ENCODE data around the gene LDOC1. TPM values are rescaled to one million over a fixed set of nuclear protein-coding genes. Genes with fewer than 3 reads are reported as not detected.
A peak's percentile ranks its signal among the peaks of the same experiment; 100 is the strongest.

Gene LDOC1
- total RNA-seq (3.6 and 11.9 TPM in 2 replicates), polyA plus RNA-seq (11.5 and 21.2 TPM in 2 replicates), polyA minus RNA-seq (ENCODE audit: low replicate concordance) (68.7 and 80.6 TPM in 2 replicates)
- 67.5 and 108 TPM in 2 replicates for polyA plus RNA-seq (2012)

DNA sequence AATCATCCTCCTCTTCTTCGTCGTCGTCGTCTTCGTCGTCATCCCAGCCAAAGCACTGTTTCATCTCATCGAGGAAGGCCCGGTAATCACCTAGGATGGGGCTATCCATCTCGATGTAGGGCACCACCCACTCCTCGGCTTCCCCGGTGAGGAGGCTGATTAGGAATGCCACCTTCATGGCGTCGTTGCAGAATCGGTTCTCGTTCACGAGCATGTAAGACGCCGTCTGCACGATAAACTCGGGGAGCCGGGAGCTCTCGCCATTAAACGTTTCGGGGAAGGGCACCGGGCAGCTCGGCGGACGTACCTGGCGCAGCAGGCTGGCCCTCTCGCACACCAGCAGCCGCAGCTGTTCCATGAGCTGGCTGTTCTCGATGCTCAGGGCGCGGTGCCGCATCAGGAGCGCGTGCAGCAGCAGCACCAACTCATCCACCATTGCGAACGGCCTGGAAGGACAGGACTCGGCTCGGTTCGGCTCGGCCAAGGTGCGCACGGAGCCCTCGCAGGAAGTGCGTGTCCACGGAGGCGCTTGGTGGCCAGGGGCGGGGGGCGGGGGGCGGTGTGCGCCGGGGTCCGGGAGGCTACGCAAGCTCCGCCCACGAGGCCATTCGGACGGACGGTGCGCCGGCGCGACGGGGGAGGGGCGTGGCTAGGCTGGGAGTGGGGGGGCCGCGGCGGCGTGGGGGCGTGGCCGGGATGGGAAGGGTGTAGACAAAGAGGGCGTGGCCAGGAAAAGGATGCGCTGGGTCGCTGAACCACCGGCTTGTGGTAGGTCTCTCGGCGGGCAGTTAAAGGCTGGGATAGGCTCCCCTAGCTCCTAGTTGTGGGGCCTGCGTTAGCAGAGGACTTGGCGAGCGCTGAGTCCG is at the start of gene LDOC1:
TSS of gene LDOC1 (minus strand) at position 544 of the 866 bp plus-strand sequence. CDS start at position 436, 108 bp downstream.
- H3K27ac ChIP-seq (ENCODE audit: insufficient read depth, low read length): peak within 1 kb of the TSS; percentile 47

DNA sequence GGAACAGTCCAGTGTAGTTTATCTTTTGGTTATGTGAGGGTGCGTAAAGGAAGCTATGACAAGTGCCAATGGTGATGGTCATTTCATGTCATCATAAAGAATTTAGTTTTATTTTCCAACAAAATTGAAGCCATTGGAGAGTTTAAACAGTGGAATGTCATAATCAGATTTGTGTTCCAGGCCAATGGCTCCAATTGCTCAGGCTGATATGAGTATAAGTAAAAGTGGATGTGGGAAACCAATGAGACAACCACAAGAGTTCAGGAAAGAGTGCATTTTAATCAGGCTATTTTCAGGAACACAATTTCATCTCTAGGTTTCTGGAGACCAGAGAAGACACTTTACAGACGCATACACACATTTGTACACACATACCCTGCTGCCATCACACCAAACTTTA is 44.7 kb upstream of the LDOC1 start:
- Histone ChIP-seq H3K4me3 (replicated peaks in 1 of 4; ENCODE audit: control extremely low read depth in 1 of 4, insufficient read depth in 1 of 4, low read depth in 3 of 4, low read length in 4 of 4) (no peak overlapping the region), H3K36me3 (ENCODE audit: control insufficient read depth, insufficient read depth, low read length) (no peaks in the 10 kb centered on the region), H2AFZ (ENCODE audit: low read length) (no peak overlapping the region), H3K27ac (ENCODE audit: insufficient read depth, low read length) (no peak overlapping the region), H3K4me2 (ENCODE audit: extremely low read depth, insufficient read depth, low read length) (no peak overlapping the region), H3K4me1 (ENCODE audit: control insufficient read depth, extremely low read depth, insufficient read depth, low read length) (no peaks in the 10 kb centered on the region), H4K20me1 (ENCODE audit: control insufficient read depth, extremely low read depth, insufficient read depth, low read length) (no peaks in the 10 kb centered on the region), H3K79me2 (ENCODE audit: control insufficient read depth, insufficient read depth, low read length) (no peaks in the 10 kb centered on the region), H3K9me3 (ENCODE audit: control insufficient read depth, insufficient read depth, low read depth, low read length) (no peaks in the 10 kb centered on the region), H3K27me3 (ENCODE audit: control insufficient read depth, insufficient read depth, low read length) (no peaks in the 10 kb centered on the region), H3K9ac (ENCODE audit: insufficient read depth, low read length) (no peak overlapping the region)
- no peak for TF ChIP-seq EZH2 (IDR thresholded peaks at IDR 0.05; ENCODE audit: low read length, missing control alignments)
- peak in 1 of 2 donors; percentile 55 for DNase-seq (ENCODE audit: low read depth in 2 of 2)

More for the DNA sequence above, at the start of gene LDOC1:
- Histone ChIP-seq H3K4me1 (ENCODE audit: control insufficient read depth, extremely low read depth, insufficient read depth, low read length) (no peaks in the 10 kb centered on the region), H3K4me3 (replicated peaks in 1 of 4; ENCODE audit: control extremely low read depth in 1 of 4, insufficient read depth in 1 of 4, low read depth in 3 of 4, low read length in 4 of 4) (peak within 1 kb of the TSS; percentile 67 to 77 (median 72)), H3K4me2 (ENCODE audit: extremely low read depth, insufficient read depth, low read length) (peak within 1 kb of the TSS; percentile 71), H3K9ac (ENCODE audit: insufficient read depth, low read length) (peak within 1 kb of the TSS; percentile 55), H3K79me2 (ENCODE audit: control insufficient read depth, insufficient read depth, low read length) (peaks cover 1% of the 10 kb centered on the region), H3K9me3 (ENCODE audit: control insufficient read depth, insufficient read depth, low read depth, low read length) (no peaks in the 10 kb centered on the region), H4K20me1 (ENCODE audit: control insufficient read depth, extremely low read depth, insufficient read depth, low read length) (no peaks in the 10 kb centered on the region), H3K27me3 (ENCODE audit: control insufficient read depth, insufficient read depth, low read length) (no peaks in the 10 kb centered on the region), H2AFZ (ENCODE audit: low read length) (peak within 1 kb of the TSS; percentile 90), H3K36me3 (ENCODE audit: control insufficient read depth, insufficient read depth, low read length) (no peaks in the 10 kb centered on the region)
- DNase-seq (ENCODE audit: low read depth in 2 of 2): peak; percentile 74
- no peak for TF ChIP-seq EZH2 (IDR thresholded peaks at IDR 0.05; ENCODE audit: low read length, missing control alignments)
- TF ChIP-seq, protein P1, sequence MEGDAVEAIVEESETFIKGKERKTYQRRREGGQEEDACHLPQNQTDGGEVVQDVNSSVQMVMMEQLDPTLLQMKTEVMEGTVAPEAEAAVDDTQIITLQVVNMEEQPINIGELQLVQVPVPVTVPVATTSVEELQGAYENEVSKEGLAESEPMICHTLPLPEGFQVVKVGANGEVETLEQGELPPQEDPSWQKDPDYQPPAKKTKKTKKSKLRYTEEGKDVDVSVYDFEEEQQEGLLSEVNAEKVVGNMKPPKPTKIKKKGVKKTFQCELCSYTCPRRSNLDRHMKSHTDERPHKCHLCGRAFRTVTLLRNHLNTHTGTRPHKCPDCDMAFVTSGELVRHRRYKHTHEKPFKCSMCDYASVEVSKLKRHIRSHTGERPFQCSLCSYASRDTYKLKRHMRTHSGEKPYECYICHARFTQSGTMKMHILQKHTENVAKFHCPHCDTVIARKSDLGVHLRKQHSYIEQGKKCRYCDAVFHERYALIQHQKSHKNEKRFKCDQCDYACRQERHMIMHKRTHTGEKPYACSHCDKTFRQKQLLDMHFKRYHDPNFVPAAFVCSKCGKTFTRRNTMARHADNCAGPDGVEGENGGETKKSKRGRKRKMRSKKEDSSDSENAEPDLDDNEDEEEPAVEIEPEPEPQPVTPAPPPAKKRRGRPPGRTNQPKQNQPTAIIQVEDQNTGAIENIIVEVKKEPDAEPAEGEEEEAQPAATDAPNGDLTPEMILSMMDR (conservative IDR thresholded peaks at IDR 0.05 in 1 of 2, IDR thresholded peaks at IDR 0.05 in 1 of 2; ENCODE audit: low read depth in 1 of 2, low read length in 2 of 2): no peak

DNA sequence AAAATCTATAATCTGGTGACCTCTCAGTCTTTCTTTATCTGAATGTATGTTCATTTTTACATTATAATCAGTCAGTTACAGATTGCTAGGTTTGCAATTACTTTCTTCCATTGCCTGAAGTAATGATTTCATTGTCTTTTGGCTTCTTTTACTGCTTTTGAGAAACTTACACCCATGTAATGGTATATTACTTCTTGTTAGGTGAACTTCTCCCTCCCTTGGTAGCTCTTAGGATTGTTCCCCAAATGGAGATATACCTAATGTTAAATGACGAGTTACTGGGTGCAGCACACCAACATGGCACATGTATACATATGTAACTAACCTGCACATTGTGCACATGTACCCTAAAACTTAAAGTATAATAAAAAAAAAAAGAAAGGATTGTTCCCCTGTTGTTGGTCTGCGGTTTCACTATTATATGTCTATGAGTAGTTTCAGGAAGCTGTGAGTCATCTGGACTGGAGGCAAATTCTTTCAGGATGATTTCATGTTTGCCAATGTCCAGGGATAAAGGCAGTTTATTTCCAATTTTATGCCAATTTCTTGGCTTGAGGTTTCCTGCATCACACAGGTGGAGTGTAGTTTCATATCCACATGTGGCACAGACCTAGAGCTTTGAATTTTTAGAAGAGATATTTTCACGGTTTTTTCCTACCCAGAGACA is 43.5 kb upstream of the LDOC1 start:
- TF ChIP-seq, protein P1 (conservative IDR thresholded peaks at IDR 0.05 in 1 of 2, IDR thresholded peaks at IDR 0.05 in 1 of 2; ENCODE audit: low read depth in 1 of 2, low read length in 2 of 2): no peak
- no peak for TF ChIP-seq EZH2 (IDR thresholded peaks at IDR 0.05; ENCODE audit: low read length, missing control alignments)
- no peaks in the 10 kb centered on the region for H3K9me3 ChIP-seq (ENCODE audit: control insufficient read depth, insufficient read depth, low read depth, low read length)
- H3K4me2 ChIP-seq (ENCODE audit: extremely low read depth, insufficient read depth, low read length): peak overlapping the region; percentile 51
- H2AFZ ChIP-seq (ENCODE audit: low read length): no peak overlapping the region
- no peaks in the 10 kb centered on the region for H4K20me1 ChIP-seq (ENCODE audit: control insufficient read depth, extremely low read depth, insufficient read depth, low read length)
- no peaks in the 10 kb centered on the region for H3K79me2 ChIP-seq (ENCODE audit: control insufficient read depth, insufficient read depth, low read length)
- DNase-seq (ENCODE audit: low read depth in 2 of 2): peak; percentile 65 to 83
- H3K9ac ChIP-seq (ENCODE audit: insufficient read depth, low read length): no peak overlapping the region
- H3K4me1 ChIP-seq (ENCODE audit: control insufficient read depth, extremely low read depth, insufficient read depth, low read length): no peaks in the 10 kb centered on the region
- no peaks in the 10 kb centered on the region for H3K27me3 ChIP-seq (ENCODE audit: control insufficient read depth, insufficient read depth, low read length)
- no peak overlapping the region for H3K27ac ChIP-seq (ENCODE audit: insufficient read depth, low read length)
- H3K4me3 ChIP-seq (replicated peaks in 1 of 4; ENCODE audit: control extremely low read depth in 1 of 4, insufficient read depth in 1 of 4, low read depth in 3 of 4, low read length in 4 of 4): no peak overlapping the region
- H3K36me3 ChIP-seq (ENCODE audit: control insufficient read depth, insufficient read depth, low read length): no peaks in the 10 kb centered on the region

Data from fibroblast of lung (primary cell).